ENCODE measurements around the gene CHGA.

Gene CHGA, protein sequence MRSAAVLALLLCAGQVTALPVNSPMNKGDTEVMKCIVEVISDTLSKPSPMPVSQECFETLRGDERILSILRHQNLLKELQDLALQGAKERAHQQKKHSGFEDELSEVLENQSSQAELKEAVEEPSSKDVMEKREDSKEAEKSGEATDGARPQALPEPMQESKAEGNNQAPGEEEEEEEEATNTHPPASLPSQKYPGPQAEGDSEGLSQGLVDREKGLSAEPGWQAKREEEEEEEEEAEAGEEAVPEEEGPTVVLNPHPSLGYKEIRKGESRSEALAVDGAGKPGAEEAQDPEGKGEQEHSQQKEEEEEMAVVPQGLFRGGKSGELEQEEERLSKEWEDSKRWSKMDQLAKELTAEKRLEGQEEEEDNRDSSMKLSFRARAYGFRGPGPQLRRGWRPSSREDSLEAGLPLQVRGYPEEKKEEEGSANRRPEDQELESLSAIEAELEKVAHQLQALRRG

GRCh38 chr14:92922883-92923743, at the start of gene CHGA:
Gene CHGA, plus strand, starts transcription at chr14:92923150. Its CDS starts 210 bp downstream, at chr14:92923360.
- peak; percentile 63 for DNase-seq
- H3K4me1 Mint-ChIP-seq (ENCODE audit: low read depth), result peaks cover 3% of the 10 kb centered on the region
- no peak within 1 kb of the TSS for H3K27ac Mint-ChIP-seq
- H3K36me3 Mint-ChIP-seq (ENCODE audit: low read depth), result no peaks in the 10 kb centered on the region
- H3K27me3 Mint-ChIP-seq, result peaks cover 56% of the 10 kb centered on the region
- no peaks in the 10 kb centered on the region for H3K9me3 Mint-ChIP-seq
- H3K4me3 Mint-ChIP-seq, result no peak within 1 kb of the TSS

- Mint-ChIP-seq H3K27me3 (peaks cover 36% of the 10 kb centered on the region), H3K27ac (no peak overlapping the region), H3K9me3 (no peaks in the 10 kb centered on the region), H3K4me1 (ENCODE audit: low read depth) (no peaks in the 10 kb centered on the region), H3K4me3 (no peak overlapping the region), H3K36me3 (ENCODE audit: low read depth) (no peaks in the 10 kb centered on the region)
- DNase-seq, result no peak
Measured at GRCh38 chr14:92874962-92875661, 47.8 kb upstream of the CHGA start.

DNA sequence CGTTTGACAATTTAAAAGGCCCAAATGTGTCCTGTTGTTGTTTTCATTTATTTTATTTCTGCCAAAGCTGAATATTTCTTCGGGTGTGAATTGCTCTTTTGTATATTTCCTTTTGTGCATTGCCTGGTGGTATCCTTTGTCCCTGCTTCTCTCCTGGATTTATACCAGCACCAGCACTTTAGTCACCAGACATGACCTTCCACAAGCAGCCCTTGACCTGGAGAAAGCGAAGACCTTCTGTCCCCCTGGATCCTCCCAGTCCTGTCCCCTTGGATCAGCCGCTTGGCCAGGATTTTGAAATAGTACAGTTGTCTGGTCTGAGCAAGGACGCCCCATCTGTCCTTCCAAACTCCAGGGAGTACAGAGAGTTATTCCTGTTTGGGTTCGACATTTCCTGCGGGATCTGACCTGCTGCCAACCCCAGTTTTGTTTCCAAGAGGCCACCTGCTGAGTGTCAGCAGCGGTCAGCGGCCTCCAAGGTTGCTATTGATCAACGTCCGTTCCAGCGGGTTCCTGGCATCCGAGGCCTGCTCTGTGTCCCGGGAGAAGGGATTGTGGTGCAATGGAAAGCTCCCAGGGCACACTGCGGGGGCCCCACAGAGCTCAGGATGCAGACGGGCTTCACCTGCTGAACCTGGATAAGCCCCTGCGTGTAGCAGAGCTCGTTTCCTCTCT, 45.1 kb upstream of the CHGA start:
- Mint-ChIP-seq H3K9me3 (no peaks in the 10 kb centered on the region), H3K4me1 (ENCODE audit: low read depth) (no peaks in the 10 kb centered on the region), H3K27ac (no peak overlapping the region), H3K4me3 (no peak overlapping the region), H3K36me3 (ENCODE audit: low read depth) (no peaks in the 10 kb centered on the region), H3K27me3 (peaks cover 52% of the 10 kb centered on the region)
- DNase-seq, result no peak

- no peaks in the 10 kb centered on the region for H3K36me3 Mint-ChIP-seq (ENCODE audit: low read depth)
- H3K4me3 Mint-ChIP-seq, result no peak overlapping the region
- H3K9me3 Mint-ChIP-seq, result no peaks in the 10 kb centered on the region
- no peak for DNase-seq
- no peak overlapping the region for H3K27ac Mint-ChIP-seq
- peaks cover 52% of the 10 kb centered on the region for H3K27me3 Mint-ChIP-seq
- H3K4me1 Mint-ChIP-seq (ENCODE audit: low read depth), result peaks cover 2% of the 10 kb centered on the region
Measured at GRCh38 chr14:92880351-92880750, 42.6 kb upstream of the CHGA start.

- H3K27me3 Mint-ChIP-seq, result peaks cover 53% of the 10 kb centered on the region
- no peak overlapping the region for H3K4me3 Mint-ChIP-seq
- DNase-seq, result no peak
- H3K36me3 Mint-ChIP-seq (ENCODE audit: low read depth), result no peaks in the 10 kb centered on the region
- H3K27ac Mint-ChIP-seq, result no peak overlapping the region
- no peaks in the 10 kb centered on the region for H3K9me3 Mint-ChIP-seq
- H3K4me1 Mint-ChIP-seq (ENCODE audit: low read depth), result peaks cover 2% of the 10 kb centered on the region
Measured at GRCh38 chr14:92880851-92881250, 42.1 kb upstream of the CHGA start.

DNA sequence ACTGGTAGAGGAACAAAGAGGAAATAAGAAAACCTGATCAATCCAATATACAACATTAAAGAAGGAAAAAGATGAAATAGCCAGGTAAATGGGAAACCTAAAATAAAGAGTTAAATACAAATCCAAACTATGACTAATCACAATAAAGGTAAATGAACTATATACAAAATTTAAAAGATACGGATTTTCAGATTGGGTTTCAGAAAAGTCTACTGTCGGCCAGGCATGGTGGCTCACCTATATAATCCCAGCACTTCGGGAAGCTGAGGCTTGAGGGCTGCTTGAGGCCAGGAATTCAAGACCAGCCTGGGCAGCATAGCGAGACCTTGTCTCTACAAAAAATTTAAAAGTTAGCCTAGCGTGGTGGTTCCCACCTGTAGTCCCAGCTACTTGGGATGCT, 39.9 kb upstream of the CHGA start:
- peaks cover 46% of the 10 kb centered on the region for H3K27me3 Mint-ChIP-seq
- H3K36me3 Mint-ChIP-seq (ENCODE audit: low read depth), result no peaks in the 10 kb centered on the region
- H3K27ac Mint-ChIP-seq, result no peak overlapping the region
- H3K4me1 Mint-ChIP-seq (ENCODE audit: low read depth), result peaks cover 2% of the 10 kb centered on the region
- no peak overlapping the region for H3K4me3 Mint-ChIP-seq
- DNase-seq, result no peak
- no peaks in the 10 kb centered on the region for H3K9me3 Mint-ChIP-seq

DNA sequence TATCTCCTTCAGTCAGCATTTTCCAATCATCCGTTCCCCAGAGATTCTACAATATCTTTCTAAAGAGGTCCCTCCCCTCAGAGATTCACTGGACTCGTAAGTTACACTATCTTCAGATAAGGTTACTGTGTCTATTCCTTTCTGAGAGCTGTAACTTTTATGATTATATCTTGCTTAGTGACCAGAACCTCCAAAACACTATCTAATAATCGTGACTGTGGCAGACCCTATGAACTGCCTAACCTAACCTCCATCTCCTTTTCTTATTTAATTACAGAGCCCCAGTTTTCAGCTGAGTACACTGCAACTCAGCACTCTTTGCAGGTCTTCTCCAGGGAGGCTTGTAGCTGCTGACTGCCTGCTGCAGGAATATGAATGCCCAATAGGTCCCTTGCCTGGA, 38.5 kb upstream of the CHGA start:
- Mint-ChIP-seq H3K4me1 (ENCODE audit: low read depth) (peaks cover 2% of the 10 kb centered on the region), H3K4me3 (no peak overlapping the region), H3K27me3 (peaks cover 38% of the 10 kb centered on the region), H3K27ac (no peak overlapping the region), H3K9me3 (no peaks in the 10 kb centered on the region), H3K36me3 (ENCODE audit: low read depth) (no peaks in the 10 kb centered on the region)
- DNase-seq, result no peak

DNA sequence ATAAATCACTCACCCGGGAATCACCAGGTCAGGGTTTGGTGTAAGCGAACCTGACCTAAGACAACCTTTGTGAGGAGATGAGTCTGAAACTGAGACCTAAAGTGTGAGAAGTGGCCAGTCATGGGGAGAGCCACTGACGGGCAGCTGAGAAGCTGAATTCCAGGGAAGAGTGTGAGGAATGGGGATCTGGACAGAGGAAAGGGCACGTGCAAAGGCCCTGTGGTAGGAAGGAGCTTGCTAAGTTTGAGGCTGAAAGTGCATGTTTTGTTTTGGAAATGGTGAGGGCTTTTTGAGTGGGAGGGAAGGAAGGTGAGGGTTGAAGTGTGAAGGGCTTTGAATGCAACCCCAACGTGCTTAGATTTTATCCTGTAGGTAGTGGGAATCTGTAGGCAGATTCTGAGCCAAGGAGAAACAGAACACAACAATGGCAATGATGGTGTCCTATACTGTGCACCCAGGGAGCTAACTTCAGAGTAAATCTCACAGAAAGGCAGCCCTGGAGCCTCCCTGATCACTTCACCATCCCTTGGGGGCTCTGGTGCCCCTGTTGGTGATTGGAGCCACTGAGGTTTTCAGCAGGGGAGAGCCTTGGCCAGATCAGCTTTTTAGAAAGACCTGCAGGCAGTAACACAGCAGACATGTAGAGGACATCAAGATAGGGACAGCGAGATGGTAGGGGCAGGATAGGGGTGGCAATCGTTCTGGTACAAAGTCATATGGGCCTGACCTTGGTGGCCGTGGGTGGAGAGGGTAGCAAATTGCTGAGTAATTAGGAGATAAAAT, 37.5 kb upstream of the CHGA start:
- H3K4me1 Mint-ChIP-seq (ENCODE audit: low read depth), result peaks cover 2% of the 10 kb centered on the region
- no peak for DNase-seq
- peaks cover 29% of the 10 kb centered on the region for H3K27me3 Mint-ChIP-seq

GRCh38 chr14:92886337-92886736, 36.6 kb upstream of the CHGA start:
- Mint-ChIP-seq H3K4me1 (ENCODE audit: low read depth) (peaks cover 7% of the 10 kb centered on the region), H3K36me3 (ENCODE audit: low read depth) (no peaks in the 10 kb centered on the region), H3K4me3 (no peak overlapping the region), H3K9me3 (no peaks in the 10 kb centered on the region), H3K27me3 (peaks cover 22% of the 10 kb centered on the region), H3K27ac (no peak overlapping the region)
- DNase-seq, result no peak

More for the DNA sequence above, 37.5 kb upstream of the CHGA start:
- Mint-ChIP-seq H3K4me3 (no peak overlapping the region), H3K27ac (no peak overlapping the region), H3K9me3 (no peaks in the 10 kb centered on the region), H3K36me3 (ENCODE audit: low read depth) (no peaks in the 10 kb centered on the region)

DNA sequence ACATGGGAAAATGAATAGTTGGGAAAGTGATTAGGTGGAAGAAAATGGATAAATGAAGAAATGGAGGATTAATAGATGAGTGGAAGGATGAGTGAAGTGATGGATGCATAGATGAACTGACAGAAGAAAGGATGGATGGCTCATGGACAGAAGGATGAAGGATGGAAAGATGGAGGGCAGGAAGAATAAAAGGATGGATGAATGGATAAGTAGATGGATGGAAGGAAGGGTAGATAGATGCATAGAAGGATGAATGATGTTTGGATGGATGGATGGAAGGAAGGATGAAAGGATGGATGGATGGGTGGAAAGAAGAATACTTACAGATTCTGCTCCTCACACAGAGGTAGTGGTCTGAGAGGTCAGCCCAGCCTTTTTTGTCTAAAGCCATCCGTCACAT, 35.8 kb upstream of the CHGA start:
- Mint-ChIP-seq H3K27ac (no peak overlapping the region), H3K4me1 (ENCODE audit: low read depth) (peaks cover 8% of the 10 kb centered on the region), H3K9me3 (no peaks in the 10 kb centered on the region), H3K4me3 (no peak overlapping the region), H3K36me3 (ENCODE audit: low read depth) (no peaks in the 10 kb centered on the region), H3K27me3 (peaks cover 16% of the 10 kb centered on the region)
- no peak for DNase-seq

DNA sequence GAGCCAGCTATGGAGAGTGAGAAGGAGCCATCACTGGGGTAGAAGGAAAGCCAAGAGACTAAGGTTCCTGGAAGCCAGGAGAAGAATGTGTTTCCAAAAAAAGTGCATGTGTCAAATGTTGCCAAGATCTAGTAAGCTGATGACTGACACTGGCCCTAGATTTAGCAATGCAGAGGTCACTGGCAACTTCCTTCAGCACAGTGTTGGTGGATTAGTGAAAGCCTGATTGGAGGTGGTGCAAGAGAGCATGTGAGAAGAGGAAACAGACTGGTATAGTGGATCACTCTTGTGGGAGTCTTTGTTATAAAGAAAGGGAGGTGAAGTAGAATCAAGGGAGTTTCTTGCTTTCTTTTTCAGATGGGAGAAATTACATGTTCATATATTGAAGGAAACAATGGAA, 34.1 kb upstream of the CHGA start:
- Mint-ChIP-seq H3K27me3 (peaks cover 16% of the 10 kb centered on the region), H3K27ac (no peak overlapping the region), H3K4me3 (no peak overlapping the region), H3K4me1 (ENCODE audit: low read depth) (peaks cover 20% of the 10 kb centered on the region), H3K36me3 (ENCODE audit: low read depth) (no peaks in the 10 kb centered on the region), H3K9me3 (peaks cover 6% of the 10 kb centered on the region)
- no peak for DNase-seq

GRCh38 chr14:92890830-92891588, 31.9 kb upstream of the CHGA start:
- H3K27me3 Mint-ChIP-seq, result peaks cover 14% of the 10 kb centered on the region
- DNase-seq, result no peak
- peaks cover 8% of the 10 kb centered on the region for H3K9me3 Mint-ChIP-seq
- H3K4me3 Mint-ChIP-seq, result no peak overlapping the region
- no peak overlapping the region for H3K27ac Mint-ChIP-seq
- H3K4me1 Mint-ChIP-seq (ENCODE audit: low read depth), result peaks cover 18% of the 10 kb centered on the region
- H3K36me3 Mint-ChIP-seq (ENCODE audit: low read depth), result no peaks in the 10 kb centered on the region

DNA sequence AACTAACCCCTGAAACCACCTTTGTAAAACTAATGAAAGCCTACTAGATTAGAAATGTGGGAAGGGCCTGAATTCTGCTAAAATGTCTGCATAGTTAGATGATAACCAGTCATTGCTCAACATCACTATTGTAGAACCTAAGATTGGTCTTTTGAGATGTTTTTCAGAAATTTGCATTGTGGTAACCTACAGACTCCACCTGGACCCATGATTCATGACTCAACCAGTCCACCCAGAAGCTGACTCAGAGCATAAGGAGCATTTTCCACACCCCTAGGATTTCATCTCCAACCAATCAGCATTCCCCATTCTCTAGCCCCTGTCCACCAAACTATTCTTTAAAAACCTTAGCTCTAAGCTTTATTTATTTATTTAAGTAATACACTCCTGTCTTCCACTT, 30.4 kb upstream of the CHGA start:
- Mint-ChIP-seq H3K9me3 (peaks cover 8% of the 10 kb centered on the region), H3K4me1 (ENCODE audit: low read depth) (peaks cover 18% of the 10 kb centered on the region), H3K27ac (no peak overlapping the region), H3K4me3 (no peak overlapping the region), H3K36me3 (ENCODE audit: low read depth) (no peaks in the 10 kb centered on the region), H3K27me3 (peaks cover 18% of the 10 kb centered on the region)
- DNase-seq, result no peak

Measured in activated T-cell treated with anti-CD3 and anti-CD28 coated beads, Interleukin-2, amount 50 U/mL, for 24 hours (primary cell).